GM19099 (cell line): ENCODE results near the gene TSTD2.

Source experiments
- POLR2A ChIP-seq: IDR thresholded peaks from 3 replicates; pipeline ENCODE4 v1.6.1; 2011; ENCODE audit warnings: low read depth; ENCODE audit not compliant: insufficient read length; ENCODE audit errors: extremely low read depth

The TSTD2 gene

DNA sequence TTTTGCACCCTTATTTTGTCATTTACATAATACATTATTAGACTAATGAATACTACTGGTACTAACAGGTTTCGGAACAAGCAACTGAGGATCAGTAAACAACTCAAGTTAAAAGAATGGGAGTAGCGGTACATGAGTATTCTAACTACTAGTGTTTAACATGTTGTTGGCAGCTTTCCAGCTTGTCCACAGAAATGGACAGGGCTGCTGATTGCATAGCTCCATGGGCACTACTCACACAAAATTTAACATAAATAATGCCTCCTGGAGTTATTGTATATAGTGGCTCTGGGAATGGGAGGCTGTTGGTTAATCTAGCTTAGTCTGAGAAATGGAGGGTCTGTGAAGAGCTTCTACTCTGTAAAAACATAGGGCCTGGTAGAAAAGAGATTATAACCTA, 7.2 kb upstream of the TSTD2 start:
- TF ChIP-seq POLR2A: no peak

DNA sequence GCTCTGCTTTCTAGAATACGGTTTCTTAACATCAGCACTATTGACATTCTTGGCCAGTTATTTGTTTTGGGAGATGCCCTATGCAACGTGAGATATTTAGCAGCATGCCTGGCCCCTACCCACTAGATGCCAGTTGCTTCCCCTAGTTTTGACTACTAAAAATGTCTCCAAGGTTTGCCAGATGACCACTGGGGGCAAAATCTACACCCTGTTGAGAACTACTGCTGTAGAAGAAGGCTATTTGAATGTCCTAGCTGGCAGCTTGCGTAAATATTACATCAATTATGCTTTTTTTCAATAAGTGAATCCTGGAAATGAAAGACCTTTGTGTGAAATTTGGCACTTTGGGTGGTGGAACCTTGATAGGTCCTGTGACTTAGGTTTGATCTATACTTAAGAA, 5.5 kb upstream of the TSTD2 start:
- TF ChIP-seq POLR2A: no peak

DNA sequence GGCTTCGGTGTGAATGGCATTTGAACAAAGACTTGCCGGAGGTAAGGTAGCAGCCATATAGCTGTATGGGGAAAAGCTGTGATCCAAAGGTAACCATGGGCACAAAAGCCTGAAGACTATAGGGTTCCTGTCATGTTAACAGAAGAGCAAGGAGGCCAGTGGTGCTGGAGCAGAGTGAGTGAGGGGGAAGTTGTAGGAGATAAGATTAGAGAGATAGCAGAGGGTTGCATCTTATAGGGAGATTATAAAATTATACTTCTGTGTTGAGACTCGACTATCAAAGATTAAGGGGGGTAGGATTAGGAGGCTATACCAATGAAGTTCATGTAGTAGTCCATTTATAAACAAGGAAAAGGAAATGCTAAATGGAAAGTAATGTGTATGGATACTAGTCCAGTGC, 3.7 kb upstream of the TSTD2 start:
- TF ChIP-seq POLR2A: no peak

DNA sequence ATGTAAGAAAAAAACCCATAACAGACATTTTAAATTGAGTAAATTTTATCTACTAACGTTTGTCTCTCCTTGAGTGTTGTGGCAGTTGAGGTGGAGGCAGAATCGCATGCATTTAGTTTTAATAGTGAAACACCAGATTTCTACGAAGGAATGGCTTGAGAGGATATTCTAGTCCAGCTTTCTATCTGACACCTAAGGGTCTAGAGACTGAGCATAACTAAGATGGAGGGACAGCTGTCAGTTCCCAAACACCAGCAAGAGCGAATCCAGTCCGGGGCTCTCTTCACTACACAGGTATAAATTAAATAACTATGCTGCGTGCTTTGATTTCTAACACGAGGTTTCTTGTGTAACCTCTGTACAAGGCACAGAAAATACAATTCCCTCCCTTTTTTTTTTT, 1.9 kb upstream of the TSTD2 start:
- no peak for TF ChIP-seq POLR2A

- no peak for TF ChIP-seq POLR2A
Measured at GRCh38 chr9:97633859-97634490, 807 bp upstream of the TSTD2 start.

GRCh38 chr9:97632248-97632984, 752 bp downstream of the TSTD2 start:
- no peak for TF ChIP-seq POLR2A

DNA sequence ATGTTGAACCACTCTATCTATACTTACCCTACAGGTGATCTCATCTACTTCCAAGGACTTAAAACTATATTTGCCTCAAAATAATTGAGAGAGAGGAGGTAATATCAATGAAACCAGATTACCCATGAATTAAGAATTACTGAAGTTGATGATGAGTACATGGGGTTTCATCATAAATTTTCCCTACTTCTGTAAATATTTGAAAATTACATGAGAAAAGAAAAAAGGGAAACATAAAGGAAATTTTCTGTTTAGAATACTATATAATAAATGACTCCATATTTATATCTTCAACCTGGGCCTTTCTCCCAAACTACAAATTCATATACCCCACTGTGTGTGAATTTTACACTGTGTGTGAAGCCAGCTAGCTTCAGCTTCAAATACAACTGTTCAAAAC, 2.6 kb downstream of the TSTD2 start:
- TF ChIP-seq POLR2A: no peak

DNA sequence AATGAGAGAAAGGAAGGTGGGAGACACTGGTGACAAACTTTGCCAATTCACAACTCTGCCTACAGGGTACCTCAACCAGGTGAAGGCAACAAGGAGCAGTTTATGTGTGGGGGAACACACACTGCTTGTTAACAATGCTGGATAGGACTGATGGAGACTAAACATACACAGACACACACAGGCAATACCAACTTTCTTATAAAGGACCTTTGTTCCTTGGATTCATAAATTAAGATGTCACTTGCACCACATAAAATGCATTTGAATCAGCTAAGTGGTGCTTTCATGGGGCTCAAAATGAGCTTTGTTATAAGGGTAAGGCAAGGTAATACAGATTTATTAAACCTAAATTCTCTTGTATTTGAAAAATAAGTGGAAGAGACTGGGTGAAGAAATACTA, 4.0 kb downstream of the TSTD2 start:
- TF ChIP-seq POLR2A: no peak

- no peak for TF ChIP-seq POLR2A
Measured at GRCh38 chr9:97628668-97629067, 4.5 kb downstream of the TSTD2 start.

DNA sequence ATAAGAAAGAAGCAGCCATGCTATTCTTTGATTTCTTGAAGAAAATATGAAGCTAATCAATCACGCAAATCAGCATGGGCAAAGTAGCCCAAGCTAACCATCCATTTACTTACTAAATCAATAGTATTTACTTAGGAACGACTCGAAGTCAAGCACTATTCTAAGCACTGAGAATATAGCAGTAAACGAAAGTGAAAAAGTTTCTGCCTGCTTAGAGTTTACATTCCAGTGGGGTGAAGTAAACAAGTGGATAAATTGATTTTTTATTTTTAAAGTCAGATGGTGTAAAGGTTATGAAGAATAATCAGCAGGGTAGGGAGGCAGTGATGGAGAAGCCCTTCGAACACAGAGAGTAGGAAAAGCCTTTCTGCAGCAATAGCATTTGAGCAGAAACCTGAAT, 5.5 kb downstream of the TSTD2 start:
- no peak for TF ChIP-seq POLR2A

DNA sequence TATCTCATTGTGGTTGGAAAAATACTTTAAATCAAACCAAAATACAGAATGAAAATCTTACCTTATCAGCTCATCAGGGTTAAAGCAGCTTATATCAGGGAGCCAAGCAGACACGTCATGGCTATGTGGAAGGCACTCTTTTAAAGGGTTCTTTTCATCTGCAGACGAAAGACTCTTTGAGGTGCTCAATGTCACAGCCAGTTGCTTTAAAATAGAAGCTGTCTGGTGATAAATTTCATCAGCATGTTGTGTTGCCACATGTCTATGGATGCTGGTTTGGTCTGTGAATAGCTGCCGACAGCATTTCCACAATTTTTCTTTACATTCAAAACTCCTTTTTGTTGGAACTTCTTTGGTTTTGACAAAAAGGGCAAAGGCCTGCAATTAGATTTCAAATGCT, 7.5 kb downstream of the TSTD2 start:
- TF ChIP-seq POLR2A: no peak

GRCh38 chr9:97623946-97624345, 9.2 kb downstream of the TSTD2 start:
- no peak for TF ChIP-seq POLR2A

- no peak for TF ChIP-seq POLR2A
Measured at GRCh38 chr9:97617939-97618416, 15.2 kb downstream of the TSTD2 start.

GRCh38 chr9:97615439-97616072, 17.6 kb downstream of the TSTD2 start:
- no peak for TF ChIP-seq POLR2A

DNA sequence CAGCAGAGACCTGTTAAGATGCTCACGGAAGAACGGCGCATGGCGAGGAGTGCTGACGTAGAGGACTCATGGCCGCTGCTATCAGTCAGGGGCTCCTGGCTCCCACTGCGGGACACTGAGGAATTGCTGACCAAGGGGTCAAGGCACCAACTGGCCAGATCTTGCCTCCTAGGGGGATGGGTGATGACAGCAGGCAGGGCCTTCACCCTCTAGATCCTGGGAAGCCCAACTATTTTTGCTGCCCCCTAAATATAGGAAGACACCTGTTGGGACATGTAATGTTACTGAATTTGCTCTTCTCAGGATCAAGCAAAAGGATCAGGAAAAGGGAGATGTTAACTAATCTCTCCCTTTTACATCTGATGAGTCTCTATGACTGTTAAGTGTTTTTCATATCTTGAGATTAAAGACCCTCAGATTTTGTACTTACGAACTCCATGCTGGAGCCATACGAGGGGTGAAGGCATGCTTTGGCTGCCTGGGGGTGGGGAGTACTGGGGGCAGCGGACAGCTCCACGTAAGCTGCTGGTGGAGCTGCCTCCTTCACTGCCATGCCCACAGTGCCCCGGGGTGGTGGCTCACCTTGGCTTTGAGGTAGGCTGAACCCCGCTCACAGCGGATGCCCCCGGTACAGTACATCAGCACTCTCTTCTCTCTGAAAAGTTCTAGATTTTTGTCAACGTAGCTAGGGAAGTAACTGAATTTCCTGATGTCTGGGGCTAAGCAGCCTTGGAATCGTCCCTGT, 28.1 kb downstream of the TSTD2 start:
- no peak for TF ChIP-seq POLR2A
